HCT116 (cell line): ENCODE results near the gene IFRD2. TPM values are rescaled to one million over a fixed set of nuclear protein-coding genes. Genes with fewer than 3 reads are reported as not detected.

Experiments
- ATAC-seq: fragments of 200-7000 bp; cut with Tn5 transposase; 2 replicates; pipeline ENCODE4 v1.9.1; 2020; ENCODE audit warnings: mild to moderate bottlenecking, moderate library complexity
- BruUV-seq: library from RNA; stranded (reverse); fragments of 400-500 nt; replicated peaks from 2 replicates; lab custom pipeline; 2021; lab: Mats Ljungman, UMichigan
- CTCF ChIA-PET: fragments of 300-600 bp; sonication (Branson Sonifier 250); formaldehyde crosslinking; loops from one replicate; lab custom pipeline; 2021; ENCODE audit warnings: antibody characterized with exemption; lab: Charles Lee
- POLR2A ChIA-PET: fragments of 300-600, 350-600 bp; sonication (Branson Sonifier 250); formaldehyde crosslinking; loops from one replicate; lab custom pipeline; 2021; ENCODE audit warnings: antibody characterized with exemption; lab: Charles Lee
- RAD21 ChIA-PET, 2 experiments: fragments of 300-600 bp; sonication (Branson Sonifier 250); formaldehyde crosslinking; loops; one replicate each; lab custom pipeline; 2023; ENCODE audit warnings: low total read pairs in 2 of 2; ENCODE audit not compliant: uncharacterized antibody in 2 of 2, unreplicated experiment in 2 of 2, low non-redundant PET in 1 of 2; lab: Charles Lee
- DNase-seq: peaks from one replicate; pipeline ENCODE4 v3.0.0-alpha.2; 2010; ENCODE audit warnings: low read depth, low spot score
- H2AFZ ChIP-seq: fragments of 200-600 bp; shearing (Covaris generic), sonication (generic); 2 replicates; pipeline ENCODE4 v1.6.1; 2017; ENCODE audit warnings: low read depth, mixed run types, mixed read lengths, antibody characterized with exemption, low read length; ENCODE audit not compliant: poor library complexity, severe bottlenecking
- H3K27ac ChIP-seq: 2 replicates; pipeline ENCODE4 v1.5.1; 2012; ENCODE audit warnings: low read depth, low read length
- H3K27me3 ChIP-seq: fragments of 200-600 bp; sonication (generic); 2 replicates; pipeline ENCODE4 v1.6.1; 2016; ENCODE audit warnings: mixed run types, low read length, mixed read lengths; ENCODE audit not compliant: insufficient read depth
- H3K36me3 ChIP-seq, 2 experiments: fragments of 200-500 bp in 1 of 2; fragments of 200-600 bp in 1 of 2; sonication (Bioruptor generic) in 1 of 2; sonication (generic) in 1 of 2; 2 replicates each; pipeline versions ENCODE4 v1.5.1 to v1.6.1; 2014 to 2016; ENCODE audit warnings: low read length in 2 of 2, inconsistent platforms in 1 of 2, mixed read lengths in 1 of 2, mixed run types in 1 of 2; ENCODE audit not compliant: insufficient read depth in 2 of 2, control insufficient read depth in 1 of 2
- H3K4me1 ChIP-seq, 2 experiments: fragments of 200-600 bp in 1 of 2; sonication (generic) in 1 of 2; 2 replicates each; pipeline versions ENCODE4 v1.5.1 to v1.6.1; 2012 to 2017; ENCODE audit warnings: low read length in 2 of 2, inconsistent platforms in 1 of 2, mild to moderate bottlenecking in 1 of 2, mixed read lengths in 1 of 2, mixed run types in 1 of 2, moderate library complexity in 1 of 2; ENCODE audit not compliant: insufficient read depth in 2 of 2, control insufficient read depth in 1 of 2
- H3K4me2 ChIP-seq: fragments of 200-600 bp; sonication (generic); 2 replicates; pipeline ENCODE4 v1.6.1; 2017; ENCODE audit warnings: mixed run types, low read length, mixed read lengths
- H3K4me3 ChIP-seq, 2 experiments: fragments of 200-600 bp in 1 of 2; sonication (generic) in 1 of 2; replicated peaks in 1 of 2; 2 replicates each; pipeline ENCODE4 v1.5.1; 2011 to 2016; ENCODE audit warnings: low read length in 2 of 2, control low read depth in 1 of 2, low read depth in 1 of 2, mild to moderate bottlenecking in 1 of 2, mixed read lengths in 1 of 2, mixed run types in 1 of 2
- H3K79me2 ChIP-seq: fragments of 200-600 bp; sonication (generic); 2 replicates; pipeline ENCODE4 v1.6.1; 2017; ENCODE audit warnings: mild to moderate bottlenecking, mixed run types, low read length, moderate library complexity, mixed read lengths; ENCODE audit not compliant: insufficient read depth
- H3K9ac ChIP-seq: fragments of 200-600 bp; sonication (generic); 2 replicates; pipeline ENCODE4 v1.6.1; 2016; ENCODE audit warnings: low read length, mixed read lengths
- H3K9me2 ChIP-seq: fragments of 200-600 bp; sonication (generic), shearing (Covaris generic); 2 replicates; pipeline ENCODE4 v1.6.1; 2017; ENCODE audit warnings: mixed run types, mild to moderate bottlenecking, moderate library complexity; ENCODE audit not compliant: insufficient read depth
- H3K9me3 ChIP-seq, 2 experiments: fragments of 200-500 bp in 1 of 2; fragments of 200-600 bp in 1 of 2; sonication (Bioruptor generic) in 1 of 2; sonication (generic) in 1 of 2; 2 replicates each; pipeline ENCODE4 v1.6.1; 2014 to 2017; ENCODE audit warnings: low read length in 2 of 2, mixed read lengths in 2 of 2, inconsistent platforms in 1 of 2, low read depth in 1 of 2, mild to moderate bottlenecking in 1 of 2, mixed run types in 1 of 2, moderate library complexity in 1 of 2; ENCODE audit not compliant: control insufficient read depth in 1 of 2, insufficient read depth in 1 of 2
- H4K20me1 ChIP-seq: fragments of 200-600 bp; sonication (generic), shearing (Covaris generic); 2 replicates; pipeline ENCODE4 v1.6.1; 2017; ENCODE audit warnings: mixed run types, mild to moderate bottlenecking, moderate library complexity; ENCODE audit not compliant: insufficient read depth
- ATF3 ChIP-seq: IDR thresholded peaks from 2 replicates; pipeline ENCODE4 v1.6.1; 2012
- CTCF ChIP-seq, 3 experiments: fragments of 200-600 bp in 1 of 3; sonication (generic) in 1 of 3; IDR thresholded peaks in 2 of 3; conservative IDR thresholded peaks in 1 of 3; 2 replicates each; pipeline ENCODE4 v1.5.1; 2012 to 2017; ENCODE audit warnings: low read depth in 2 of 3, low read length in 2 of 3, antibody characterized with exemption in 1 of 3, borderline replicate concordance in 1 of 3, control low read depth in 1 of 3, mild to moderate bottlenecking in 1 of 3, mixed read lengths in 1 of 3, mixed run types in 1 of 3, moderate library complexity in 1 of 3; ENCODE audit not compliant: insufficient read depth in 1 of 3
- MAX ChIP-seq: IDR thresholded peaks from 2 replicates; pipeline ENCODE4 v1.6.1; 2012
- POLR2A ChIP-seq: IDR thresholded peaks from 2 replicates; pipeline ENCODE4 v1.7.0; 2011; ENCODE audit warnings: borderline replicate concordance; ENCODE audit not compliant: insufficient read depth, insufficient read length; ENCODE audit errors: extremely low read depth
- POLR2AphosphoS5 ChIP-seq: IDR thresholded peaks from 2 replicates; pipeline ENCODE4 v1.6.1; 2011; ENCODE audit warnings: mild to moderate bottlenecking, low read depth, low read length, moderate library complexity
- TCF7L2 ChIP-seq: IDR thresholded peaks from 2 replicates; pipeline ENCODE4 v1.7.0; 2011; ENCODE audit warnings: borderline replicate concordance, inconsistent platforms; ENCODE audit not compliant: insufficient read depth, insufficient read length; ENCODE audit errors: extremely low read depth
- ZBTB33 ChIP-seq: IDR thresholded peaks from 2 replicates; pipeline ENCODE4 v1.6.1; 2011; ENCODE audit warnings: mild to moderate bottlenecking, low read length, moderate library complexity; ENCODE audit not compliant: insufficient replicate concordance; ENCODE audit errors: extremely low read depth
- ZFX ChIP-seq: fragments of 450-650 bp; IDR thresholded peaks from 2 replicates; pipeline ENCODE4 v1.6.1; 2017
- ZNF274 ChIP-seq: fragments of 200-500 bp; sonication (Bioruptor generic); IDR thresholded peaks from 2 replicates; pipeline ENCODE4 v1.6.1; 2014; ENCODE audit warnings: mild to moderate bottlenecking, low read depth, low read length, inconsistent platforms
- intact Hi-C: fragments of 100-400 bp; cut with micrococcal nuclease; formaldehyde crosslinking; loops from 2 replicates; pipeline ENCODE4 v1.10.0; 2022
- total RNA-seq: library from RNA; stranded (reverse); gene quantifications from one replicate; pipeline ENCODE4 v1.2.1, GENCODE V29; 2021; ENCODE audit not compliant: unreplicated experiment

Gene IFRD2
- total RNA-seq, 1 experiment from 2014 or later: 146 TPM

- POLR2A ChIA-PET: interaction anchor here (0.6 to 1.9 kb wide), 4 partner anchors 22 to 1108 kb away, joined by 3 to 4 read pairs (median 4); partner anchors contain the start of genes HYAL3, IFRD2 and NAA80
- BruUV-seq: no TSS peak
- Histone ChIP-seq H4K20me1 (no peaks in the 10 kb centered on the region), H3K9me2 (no peaks in the 10 kb centered on the region), H3K4me3 (peak overlapping the region; percentile 64 to 92), H3K79me2 (peaks cover 48% of the 10 kb centered on the region), H3K9me3 (no peaks in the 10 kb centered on the region), H3K4me2 (peak overlapping the region; percentile 92), H3K4me1 (peaks cover 49 to 76% of the 10 kb centered on the region in 2 experiments), H3K9ac (peak overlapping the region; percentile 88), H2AFZ (no peak overlapping the region), H3K27ac (peak overlapping the region; percentile 93), H3K27me3 (no peaks in the 10 kb centered on the region), H3K36me3 (peaks cover 9 to 29% of the 10 kb centered on the region in 2 experiments; a peak in 2 of 4 replicates)
- TF ChIP-seq ZNF274: no peak
- TF ChIP-seq ZFX: peak; percentile 78
- no peak for TF ChIP-seq MAX
- peak; percentile 64 for TF ChIP-seq TCF7L2
- peak; percentile 79 for TF ChIP-seq POLR2A
- no peak for TF ChIP-seq ZBTB33
- peak; percentile 80 for TF ChIP-seq POLR2AphosphoS5
- no peak for TF ChIP-seq ATF3
- peak in 2 of 3 experiments; percentile 70 to 71; a peak in 4 of 6 replicates for TF ChIP-seq CTCF (IDR thresholded peaks at IDR 0.05 in 2 of 3, conservative IDR thresholded peaks at IDR 0.05 in 1 of 3; ENCODE audit: borderline replicate concordance in 1 of 3, insufficient read depth in 1 of 3, low read depth in 2 of 3, low read length in 2 of 3)
- CTCF ChIA-PET: interaction anchor here (0.6 to 1.4 kb wide), 12 partner anchors 15 to 1291 kb away, joined by 3 to 11 read pairs (median 4); partner anchors contain the start of genes HYAL1, HYAL3, IFRD2 and NAA80
- intact Hi-C loops: no loop called here
- peak; percentile 66 for ATAC-seq
- DNase-seq: peak; percentile 84
- RAD21 ChIA-PET: interaction anchor here (0.7 to 1.7 kb wide), 3 partner anchors 22 to 61 kb away, joined by 4 to 5 read pairs (median 4); partner anchors contain the start of genes HYAL3 (in 1 of the 2), IFRD2 (in 1 of the 2) and NAA80 (in 1 of the 2)
Measured at GRCh38 chr3:50321336-50322114, 29.3 kb upstream of the IFRD2 start.
